Osteoblast (primary cell): ENCODE measurements around the gene AHI1. TPM values are rescaled to one million over a fixed set of nuclear protein-coding genes. Genes with fewer than 3 reads are reported as not detected.

ENCODE experiments used
- DNase-seq: peaks from one replicate; pipeline ENCODE4 v3.0.0; 2011; ENCODE audit warnings: low spot score, mixed read lengths; ENCODE audit not compliant: insufficient read length; ENCODE audit errors: missing footprints
- H2AFZ ChIP-seq: 2 replicates; pipeline ENCODE4 v1.6.0; 2011; ENCODE audit warnings: mild to moderate bottlenecking, low read length
- H3K27ac ChIP-seq: 2 replicates; pipeline ENCODE4 v1.5.1; 2011; ENCODE audit warnings: mild to moderate bottlenecking, low read depth, low read length, moderate library complexity
- H3K27me3 ChIP-seq: 2 replicates; pipeline ENCODE4 v1.6.0; 2012; ENCODE audit warnings: mild to moderate bottlenecking, control low read depth, inconsistent platforms, low read length, moderate library complexity; ENCODE audit not compliant: insufficient read depth
- H3K36me3 ChIP-seq: 2 replicates; pipeline ENCODE4 v1.5.1; 2011; ENCODE audit warnings: mild to moderate bottlenecking, low read length, control low read depth, moderate library complexity; ENCODE audit not compliant: insufficient read depth
- H3K4me1 ChIP-seq: 2 replicates; pipeline ENCODE4 v1.5.1; 2011; ENCODE audit warnings: mild to moderate bottlenecking, low read length, control low read depth, moderate library complexity; ENCODE audit not compliant: insufficient read depth
- H3K4me2 ChIP-seq: 2 replicates; pipeline ENCODE4 v1.6.0; 2011; ENCODE audit warnings: mild to moderate bottlenecking, low read length; ENCODE audit not compliant: insufficient read depth
- H3K4me3 ChIP-seq: fragments of 200-600 bp; sonication (generic); 3 replicates; pipeline ENCODE4 v1.5.1; 2012; ENCODE audit warnings: mild to moderate bottlenecking, low read length, inconsistent platforms; ENCODE audit not compliant: insufficient read depth
- H3K79me2 ChIP-seq: 2 replicates; pipeline ENCODE4 v1.6.0; 2012; ENCODE audit warnings: mild to moderate bottlenecking, low read length, control low read depth, inconsistent platforms; ENCODE audit not compliant: insufficient read depth
- H3K9me3 ChIP-seq: 2 replicates; pipeline ENCODE4 v1.5.1; 2011; ENCODE audit warnings: low read depth, low read length, control low read depth
- H4K20me1 ChIP-seq: 2 replicates; pipeline ENCODE4 v1.6.0; 2012; ENCODE audit warnings: mild to moderate bottlenecking, low read length, control low read depth; ENCODE audit not compliant: insufficient read depth
- CTCF ChIP-seq: IDR thresholded peaks from 2 replicates; pipeline ENCODE4 v1.5.1; 2011; ENCODE audit warnings: mild to moderate bottlenecking, low read depth, low read length, moderate library complexity; ENCODE audit errors: extremely low read depth
- total RNA-seq: library from RNA; depleted of rRNA; stranded (reverse); fragments of >200 nt; gene quantifications from 2 replicates; pipeline ENCODE4 v1.2.3, GENCODE V29; 2012

Gene AHI1
- total RNA-seq, 1 donor: 50.3 TPM

DNA sequence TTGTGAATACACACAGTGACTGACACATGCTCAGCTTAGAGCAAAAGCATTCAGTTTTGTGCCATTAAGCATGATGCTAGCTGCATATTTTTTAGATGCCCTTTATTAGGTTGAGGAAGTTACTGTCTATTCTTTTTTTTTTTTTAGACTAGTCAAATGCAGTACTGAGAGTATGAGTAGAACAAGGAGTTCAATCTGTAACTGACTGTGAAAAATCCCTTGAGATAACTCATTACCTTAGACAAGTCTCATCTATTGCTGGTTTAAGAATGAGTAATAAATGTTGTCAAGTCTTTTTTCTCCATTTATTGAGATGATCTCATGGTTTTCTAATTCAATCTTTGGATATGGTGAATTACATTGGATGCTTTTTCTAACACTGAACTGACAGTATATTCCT lies 23.2 kb downstream of the AHI1 start:
- Histone ChIP-seq H3K27ac (no peak overlapping the region), H3K36me3 (peaks cover 12% of the 10 kb centered on the region), H3K4me2 (no peak overlapping the region), H3K9me3 (no peaks in the 10 kb centered on the region), H3K4me1 (no peaks in the 10 kb centered on the region), H4K20me1 (peaks cover 4% of the 10 kb centered on the region), H3K79me2 (peaks cover 10% of the 10 kb centered on the region), H3K27me3 (no peaks in the 10 kb centered on the region), H2AFZ (no peak overlapping the region), H3K4me3 (no peak overlapping the region)
- TF ChIP-seq CTCF: no peak
- DNase-seq: no peak

DNA sequence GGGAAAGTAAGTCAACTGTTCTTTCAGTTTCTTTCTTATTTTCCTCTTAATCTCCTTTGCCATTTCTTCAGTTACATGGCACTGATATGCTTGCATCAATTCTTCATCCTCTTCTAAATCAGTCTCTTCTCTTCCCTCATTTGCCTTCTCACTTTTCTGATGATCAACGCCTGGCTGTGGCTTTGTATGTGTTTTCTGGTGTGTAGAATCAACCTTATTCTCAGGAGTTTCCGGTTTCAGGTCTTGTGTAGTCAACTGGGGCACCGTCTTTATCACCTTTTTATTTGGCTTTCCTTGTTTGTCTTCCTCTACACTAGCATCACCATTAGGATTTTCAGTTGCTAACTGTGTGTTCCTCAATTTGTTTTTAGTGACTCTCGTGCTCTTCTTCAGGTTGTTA lies 31.6 kb downstream of the AHI1 start:
- peaks cover 32% of the 10 kb centered on the region for H3K36me3 ChIP-seq

GRCh38 chr6:135465307-135465706 lies 32.2 kb downstream of the AHI1 start:
- Histone ChIP-seq H4K20me1 (no peaks in the 10 kb centered on the region), H3K4me2 (no peak overlapping the region), H3K4me1 (no peaks in the 10 kb centered on the region), H3K36me3 (peaks cover 32% of the 10 kb centered on the region), H3K4me3 (no peak overlapping the region), H3K79me2 (peaks cover 9% of the 10 kb centered on the region), H3K9me3 (no peaks in the 10 kb centered on the region), H3K27ac (no peak overlapping the region), H2AFZ (no peak overlapping the region), H3K27me3 (no peaks in the 10 kb centered on the region)
- DNase-seq: no peak
- TF ChIP-seq CTCF: no peak

More for the DNA sequence above, 31.6 kb downstream of the AHI1 start:
- no peak for DNase-seq
- H3K4me3 ChIP-seq: no peak overlapping the region
- no peak overlapping the region for H3K4me2 ChIP-seq
- no peaks in the 10 kb centered on the region for H4K20me1 ChIP-seq
- no peak overlapping the region for H3K27ac ChIP-seq
- H3K27me3 ChIP-seq: no peaks in the 10 kb centered on the region
- no peaks in the 10 kb centered on the region for H3K4me1 ChIP-seq
- H3K79me2 ChIP-seq: peaks cover 14% of the 10 kb centered on the region
- no peak overlapping the region for H2AFZ ChIP-seq
- TF ChIP-seq CTCF: no peak
- no peaks in the 10 kb centered on the region for H3K9me3 ChIP-seq

GRCh38 chr6:135464634-135465033 lies 32.9 kb downstream of the AHI1 start:
- no peak for DNase-seq
- H3K27me3 ChIP-seq: no peaks in the 10 kb centered on the region
- no peak overlapping the region for H3K4me3 ChIP-seq
- H2AFZ ChIP-seq: no peak overlapping the region
- no peaks in the 10 kb centered on the region for H4K20me1 ChIP-seq
- peaks cover 32% of the 10 kb centered on the region for H3K36me3 ChIP-seq
- no peak overlapping the region for H3K27ac ChIP-seq
- no peak for TF ChIP-seq CTCF
- H3K4me2 ChIP-seq: no peak overlapping the region
- no peaks in the 10 kb centered on the region for H3K9me3 ChIP-seq
- H3K79me2 ChIP-seq: peaks cover 9% of the 10 kb centered on the region
- H3K4me1 ChIP-seq: no peaks in the 10 kb centered on the region
